Stimulated activated CD8-positive, alpha-beta memory T cell treated with anti-CD3 and anti-CD28 coated beads, Interleukin-7, amount 100 ng/mL, for 24 hours (primary cell): ENCODE measurements around the gene PITHD1.
A peak's percentile ranks its signal among the peaks of the same experiment; 100 is the strongest.
"Not testable (repeated sequence)": the region's sequence is repeated elsewhere in the genome, so short reads cannot be mapped to it uniquely, and the experiment has no call there.

Source experiments
- DNase-seq: peaks from one replicate; pipeline ENCODE4 v3.0.0-alpha.2; 2020; ENCODE audit warnings: low read depth

The PITHD1 gene

DNA sequence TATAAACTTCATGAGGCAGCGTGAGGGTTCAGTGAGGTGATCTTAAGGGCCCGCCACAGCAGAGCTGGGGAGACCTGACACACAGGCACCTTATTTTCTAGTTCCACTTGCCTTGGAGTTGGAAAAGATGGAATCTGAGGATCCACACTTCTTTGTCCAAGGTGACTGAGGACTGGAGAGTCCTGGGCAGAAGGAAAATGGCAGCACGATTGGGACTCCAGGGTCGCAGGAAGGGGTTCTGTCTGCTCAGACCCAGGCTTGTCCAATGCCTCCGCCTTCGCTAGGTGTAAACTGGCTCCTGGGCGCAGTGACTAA is 21.0 kb downstream of the PITHD1 start:
- DNase-seq: no peak

DNA sequence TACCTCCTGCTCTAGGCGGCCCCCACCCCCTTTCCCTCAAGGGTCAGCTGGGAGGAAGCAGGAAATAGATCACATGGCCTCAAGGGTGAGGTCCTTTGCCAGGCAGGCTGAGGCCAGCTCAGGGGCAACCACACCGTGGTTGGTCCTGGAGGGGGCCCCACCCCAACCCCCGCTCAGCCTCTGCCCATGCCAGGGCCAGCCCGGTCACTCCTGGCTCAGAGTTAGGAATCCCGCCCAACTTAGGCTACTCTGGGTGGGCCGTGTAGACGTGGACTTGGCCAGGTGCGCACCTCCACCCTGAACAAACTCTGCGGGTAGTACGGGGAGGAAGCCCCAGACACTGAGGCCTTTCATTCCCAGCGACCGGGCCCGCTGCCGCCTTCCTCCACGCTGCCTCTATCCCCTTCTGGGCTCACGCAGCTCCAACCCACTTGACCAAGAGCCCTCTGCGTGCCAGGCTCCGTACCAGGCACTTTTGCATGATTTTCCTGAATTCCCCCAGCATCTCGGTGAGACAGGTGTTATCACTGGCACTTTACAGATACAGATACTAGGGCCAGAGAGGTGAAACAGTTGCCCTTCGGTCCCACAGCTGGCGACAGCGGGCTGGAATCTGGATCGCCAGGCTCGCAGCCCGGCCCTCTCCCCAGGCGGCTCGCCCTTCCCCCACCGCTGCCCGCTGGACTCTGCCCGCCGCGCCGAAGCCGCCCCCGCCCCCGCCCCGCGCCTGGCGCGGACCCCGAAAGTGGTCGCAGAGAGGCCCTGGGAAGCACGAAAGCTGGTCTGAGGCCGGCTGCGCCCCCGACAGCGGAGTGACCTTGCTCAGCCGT is 21.6 kb downstream of the PITHD1 start:
- DNase-seq: no peak

DNA sequence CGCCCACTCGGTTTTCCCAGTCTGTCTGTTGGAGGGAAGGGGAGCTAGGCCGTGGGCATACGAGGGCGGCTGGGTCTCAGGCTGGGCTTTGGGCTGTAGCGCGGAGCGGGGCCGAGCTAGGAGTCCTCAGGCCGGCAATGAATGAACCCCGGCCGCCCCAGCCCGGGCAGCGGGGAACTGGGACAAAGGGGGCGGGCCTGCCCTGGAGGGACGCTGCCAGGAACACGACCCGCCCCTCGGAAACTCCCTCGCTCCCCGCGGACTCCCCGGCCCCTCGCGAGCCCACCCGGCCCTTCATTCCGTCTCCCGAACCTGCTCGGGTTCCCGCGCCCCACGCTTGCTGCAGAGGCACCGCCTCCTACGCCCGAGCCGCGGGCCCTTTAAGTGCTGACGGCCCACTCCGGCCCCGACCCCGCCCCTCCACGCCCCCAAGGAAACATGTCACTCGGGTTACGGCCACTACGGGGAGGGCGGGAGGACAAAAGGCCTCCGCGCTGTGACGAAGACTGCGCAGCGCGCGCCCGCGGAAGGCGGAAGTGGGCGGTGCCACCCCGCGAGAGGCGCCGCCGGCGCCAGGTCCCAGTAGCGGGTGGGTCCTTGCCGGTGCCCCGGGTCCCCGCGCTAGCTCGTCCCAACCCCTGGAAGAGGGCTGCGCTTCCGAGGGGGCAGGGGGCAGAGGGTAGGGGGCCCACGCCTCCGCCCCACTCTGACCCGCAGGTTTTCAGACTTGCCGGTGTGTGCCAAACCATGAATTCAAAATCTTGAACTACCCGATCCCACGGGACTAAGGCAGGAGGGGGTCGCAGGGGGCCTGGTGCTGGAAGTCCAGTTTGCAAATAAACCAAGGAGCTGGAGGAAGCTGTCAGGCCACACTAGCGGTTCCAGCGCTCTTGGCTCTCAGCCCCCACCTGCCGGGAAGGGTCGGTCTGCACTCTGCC is 22.5 kb downstream of the PITHD1 start, which contains the start of gene GALE:
Gene GALE, minus strand, starts transcription at position 355 of the 938 bp plus-strand sequence. CDS start 1,747 bp downstream, outside the sequence.
- peak; percentile 98 for DNase-seq

DNA sequence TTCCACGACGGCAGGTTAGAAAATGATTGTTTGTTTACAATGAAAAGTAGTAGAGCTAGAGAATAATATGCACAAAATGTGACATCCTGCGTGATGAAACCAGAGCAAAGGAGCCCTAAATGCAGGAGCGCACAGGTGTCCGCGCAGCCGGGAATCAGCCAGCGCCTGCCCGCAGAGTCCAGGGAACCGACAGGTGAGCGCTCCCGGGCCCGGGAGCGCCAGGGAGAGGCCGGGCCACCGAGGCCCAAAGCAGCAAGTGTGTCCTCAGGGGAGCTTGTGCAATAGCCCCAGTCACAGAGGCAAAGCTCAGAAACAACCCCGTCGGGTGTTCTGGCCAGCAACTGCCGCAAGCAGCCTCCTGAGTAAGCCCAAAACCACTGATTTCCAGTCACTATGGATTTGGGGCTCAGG is 23.1 kb downstream of the PITHD1 start:
- DNase-seq: no peak

DNA sequence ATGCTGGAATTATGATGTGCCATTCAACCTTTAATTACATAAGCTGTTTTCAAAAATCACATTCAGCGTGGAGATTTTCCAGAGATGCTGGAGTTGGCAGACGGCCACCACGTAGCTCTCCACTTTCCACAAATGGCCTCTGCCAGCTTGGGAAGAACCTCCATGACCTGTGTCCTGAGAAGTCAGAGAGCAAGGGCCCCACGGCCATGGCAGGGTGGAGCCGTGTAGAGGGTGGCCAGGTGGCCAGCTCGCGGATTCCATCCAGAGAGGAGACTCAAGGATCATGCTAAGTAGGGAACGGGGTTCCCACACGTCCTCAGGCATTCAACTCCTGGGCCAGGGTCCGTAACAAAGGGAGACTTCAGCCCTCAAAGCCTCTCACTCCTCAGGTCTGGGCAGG is 23.7 kb downstream of the PITHD1 start:
- no peak for DNase-seq

DNA sequence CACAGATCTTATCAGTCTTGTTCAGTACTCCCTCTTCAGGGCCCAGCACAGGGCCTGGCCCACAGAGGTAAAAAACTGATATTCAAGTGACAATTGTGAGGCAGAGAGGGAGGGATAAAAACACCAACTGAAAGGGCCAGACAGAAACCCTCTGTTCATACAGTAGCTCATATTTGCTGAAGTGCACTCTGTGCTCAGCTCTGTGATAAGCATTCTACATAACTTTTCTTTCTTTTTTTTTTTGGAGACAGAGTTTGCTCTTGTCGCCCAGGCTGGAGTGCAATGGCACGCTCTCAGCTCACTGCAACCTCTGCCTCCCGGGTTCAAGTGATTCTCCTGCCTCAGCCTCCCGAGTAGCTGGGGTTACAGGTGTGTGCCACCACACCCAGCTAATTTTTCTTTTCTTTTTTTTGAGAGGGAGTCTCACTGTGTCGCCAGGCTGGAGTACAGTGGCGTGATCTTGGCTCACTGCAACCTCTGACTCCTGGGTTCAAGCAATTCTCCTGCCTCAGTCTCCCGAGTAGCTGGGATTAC is 24.7 kb downstream of the PITHD1 start:
- not testable (repeated sequence) for DNase-seq

DNA sequence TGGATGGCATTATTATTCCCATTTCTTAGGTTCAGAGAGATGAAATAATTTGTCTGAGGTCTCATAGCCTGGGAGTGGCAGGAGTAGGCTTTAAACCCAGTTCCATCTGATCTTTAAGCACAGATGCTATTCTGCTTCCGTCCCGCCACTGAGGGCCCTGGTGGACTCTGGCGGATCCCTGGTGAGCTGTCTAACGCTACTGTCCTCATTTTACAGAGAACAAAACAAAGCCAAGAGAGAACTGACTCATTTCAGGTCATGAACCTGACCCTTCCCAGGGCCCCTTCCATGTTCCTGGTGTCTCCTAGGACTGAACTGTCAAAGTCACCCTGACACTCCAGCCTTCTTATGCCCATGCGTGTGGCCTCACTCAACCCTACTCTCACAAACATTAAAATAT is 25.5 kb downstream of the PITHD1 start:
- no peak for DNase-seq

DNA sequence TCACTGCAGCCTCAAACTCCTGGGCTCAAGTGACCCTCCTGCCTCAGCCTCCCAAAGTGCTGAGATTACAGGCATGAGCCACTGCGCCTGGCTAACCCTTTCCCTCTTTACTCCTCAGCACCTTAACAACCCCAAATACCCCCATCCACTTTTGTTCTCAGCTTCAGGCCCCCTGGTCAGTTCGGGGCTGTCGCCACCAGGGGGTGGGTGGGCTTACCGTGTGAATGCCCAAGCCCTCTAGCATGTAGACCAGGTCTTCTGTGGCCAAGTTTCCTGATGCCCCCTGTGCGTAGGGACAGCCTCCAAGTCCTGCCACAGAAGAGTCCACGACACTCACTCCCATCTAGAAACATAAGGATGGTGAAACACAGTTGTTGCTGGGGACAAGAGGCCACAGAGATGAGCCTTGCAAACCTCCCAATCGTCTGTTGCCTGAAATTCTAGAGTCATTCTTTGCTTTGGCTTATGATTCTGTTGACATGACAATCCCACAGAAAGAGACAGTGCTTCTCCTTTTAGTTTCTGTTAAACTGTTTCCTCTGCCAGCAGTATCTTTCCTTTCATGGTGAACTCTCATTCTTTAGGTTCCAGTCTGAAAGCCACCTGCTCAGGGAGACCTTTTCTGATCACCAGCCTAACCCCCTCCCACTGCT is 26.1 kb downstream of the PITHD1 start:
- DNase-seq: no peak

DNA sequence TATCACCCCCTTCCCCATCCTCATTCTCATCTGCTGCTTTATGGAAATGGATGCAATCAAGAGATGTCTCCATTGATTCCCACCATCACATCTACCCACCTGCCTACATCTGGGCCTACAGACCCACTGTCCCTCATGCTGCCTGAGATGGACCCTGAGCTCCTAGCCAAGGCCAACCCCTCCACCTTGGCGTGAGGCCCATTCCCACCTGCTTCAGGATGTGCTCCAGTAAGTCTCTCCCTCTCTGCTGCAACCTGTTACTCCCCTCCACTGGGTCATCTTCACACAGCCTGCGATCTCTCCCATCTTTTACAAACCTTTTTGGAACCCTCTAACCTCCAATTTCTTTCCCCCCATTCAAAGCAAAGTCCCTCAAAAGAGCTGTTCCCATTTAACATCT is 26.8 kb downstream of the PITHD1 start:
- no peak for DNase-seq

DNA sequence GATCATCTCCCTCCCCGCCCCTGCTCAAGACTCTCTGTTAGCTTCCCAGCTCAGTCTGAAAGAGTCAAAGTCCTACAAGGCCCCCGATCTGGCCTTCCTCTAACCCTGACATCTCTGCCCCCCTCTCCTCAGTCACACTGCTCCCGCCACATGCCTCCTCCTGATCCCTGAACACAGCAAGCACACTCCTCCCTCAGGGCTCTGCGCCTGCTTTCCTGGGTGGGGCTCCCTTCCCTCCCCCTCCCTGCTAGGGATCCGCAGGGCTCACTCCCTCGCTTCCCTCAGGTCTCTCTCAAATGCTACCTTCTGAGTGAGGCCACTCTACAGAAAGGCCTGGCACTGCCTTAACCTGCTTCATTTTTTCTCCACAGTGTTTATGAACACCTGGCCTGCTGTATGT is 28.1 kb downstream of the PITHD1 start:
- DNase-seq: no peak

DNA sequence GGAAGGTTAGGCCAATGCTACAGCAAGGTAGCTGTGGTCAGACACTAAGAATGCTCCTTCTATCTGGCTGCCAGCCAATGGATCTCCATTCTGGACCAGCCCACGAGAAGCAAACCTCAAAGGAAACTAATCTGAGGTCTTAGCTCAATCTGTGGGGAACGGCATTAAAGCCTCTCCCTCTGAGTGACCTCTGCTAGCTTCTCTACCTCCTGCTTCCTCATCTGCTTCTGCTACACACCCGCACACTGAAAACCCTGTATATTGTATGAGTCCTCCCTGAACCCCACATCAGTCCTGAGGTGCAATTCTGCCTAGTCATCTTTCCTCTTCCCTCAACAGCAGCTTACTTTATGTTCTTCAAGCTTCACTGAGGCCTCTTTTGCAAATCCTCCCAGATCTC is 29.2 kb downstream of the PITHD1 start:
- no peak for DNase-seq

DNA sequence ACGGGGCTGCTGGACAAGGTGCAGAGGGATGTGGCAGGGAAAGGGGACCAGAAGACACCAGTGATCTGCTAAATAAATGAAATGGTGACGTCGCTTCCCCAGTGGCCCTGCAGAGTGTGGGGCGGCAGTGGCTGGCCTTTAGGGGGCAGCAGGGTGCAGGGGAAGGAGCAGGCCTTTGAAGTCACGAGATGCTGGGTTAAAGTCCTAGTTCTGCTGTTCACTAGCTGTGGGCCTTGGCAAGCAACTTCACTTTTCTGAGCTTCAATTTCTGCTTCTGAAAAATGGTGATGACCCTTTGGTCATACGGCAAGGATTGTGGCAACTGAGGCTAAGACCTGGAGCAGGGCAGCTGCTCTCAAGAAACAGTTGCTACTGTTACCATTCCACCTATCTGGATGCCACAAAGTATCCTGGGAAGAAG is 31.5 kb downstream of the PITHD1 start:
- DNase-seq: peak; percentile 62

DNA sequence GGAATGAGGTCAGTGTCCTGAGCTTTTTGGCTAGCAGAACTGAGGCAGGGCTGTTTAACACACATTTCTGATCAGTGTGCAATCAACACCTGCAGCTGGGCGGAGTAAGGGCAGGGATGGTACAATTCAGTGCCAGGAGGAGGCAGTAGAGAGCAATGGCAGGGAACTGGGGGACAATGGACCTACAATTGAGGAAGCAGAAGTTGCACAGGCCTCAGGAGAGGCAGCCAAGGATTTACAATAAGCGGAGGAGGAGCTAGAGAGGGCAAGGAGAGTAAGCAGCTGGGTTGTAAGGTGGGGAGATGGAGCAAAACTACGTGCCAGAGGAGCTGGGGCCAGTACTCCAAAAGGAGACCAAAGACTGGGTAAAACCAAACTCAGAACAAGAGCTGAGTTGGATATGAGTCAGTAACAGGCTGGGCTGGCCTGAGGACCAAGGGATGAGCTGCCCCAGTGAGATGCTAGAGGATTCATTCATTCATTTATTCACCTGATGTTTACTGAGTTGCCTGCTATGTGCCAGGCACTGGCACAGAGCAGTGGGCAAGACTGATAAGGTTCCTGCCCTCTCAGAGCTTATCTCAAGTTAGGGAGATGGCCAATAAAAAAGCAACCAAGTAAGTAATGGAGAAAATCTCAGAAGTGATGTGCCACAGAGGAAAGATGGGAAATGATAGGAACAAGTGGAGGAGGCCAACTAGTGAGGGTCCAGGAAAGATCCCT is 32.8 kb downstream of the PITHD1 start:
- DNase-seq: no peak

DNA sequence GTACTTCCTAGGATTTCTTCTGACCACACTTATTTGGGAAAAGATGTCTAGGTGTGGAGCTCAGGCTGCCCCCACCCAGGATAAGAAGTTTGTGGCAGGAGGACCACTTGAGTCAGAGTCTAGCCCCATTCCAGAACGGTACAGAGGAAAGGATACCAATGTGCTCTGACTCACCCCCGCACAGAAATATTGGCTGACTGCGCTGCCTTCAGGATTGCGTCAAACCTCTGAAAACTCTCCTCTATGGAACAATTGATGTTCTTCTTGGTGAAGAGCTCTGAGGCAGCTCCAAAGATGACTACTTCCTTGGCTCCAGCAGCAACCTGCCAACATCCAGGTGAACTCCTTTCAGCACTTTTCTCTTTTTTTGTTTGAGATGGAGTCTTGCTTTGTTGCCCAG is 35.8 kb downstream of the PITHD1 start:
- no peak for DNase-seq

DNA sequence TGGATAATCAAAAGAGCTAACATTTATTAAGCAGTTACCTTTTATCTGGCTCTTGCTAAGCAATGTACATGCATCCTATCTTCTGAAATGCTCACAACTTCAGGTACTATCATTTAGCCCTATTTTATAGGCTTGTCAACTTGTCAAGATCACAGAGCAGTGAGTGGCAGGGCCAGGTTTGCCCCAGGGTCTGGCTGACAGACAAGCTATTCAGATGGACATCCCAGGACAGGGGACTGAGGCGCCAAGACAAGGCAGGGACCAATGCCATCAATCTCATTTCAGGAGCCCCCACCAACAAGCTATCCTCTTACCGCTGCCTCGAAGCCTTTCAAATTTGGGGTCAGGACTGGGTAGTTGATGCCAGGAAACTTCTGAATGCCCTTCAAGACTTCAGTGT is 38.1 kb downstream of the PITHD1 start:
- DNase-seq: no peak

DNA sequence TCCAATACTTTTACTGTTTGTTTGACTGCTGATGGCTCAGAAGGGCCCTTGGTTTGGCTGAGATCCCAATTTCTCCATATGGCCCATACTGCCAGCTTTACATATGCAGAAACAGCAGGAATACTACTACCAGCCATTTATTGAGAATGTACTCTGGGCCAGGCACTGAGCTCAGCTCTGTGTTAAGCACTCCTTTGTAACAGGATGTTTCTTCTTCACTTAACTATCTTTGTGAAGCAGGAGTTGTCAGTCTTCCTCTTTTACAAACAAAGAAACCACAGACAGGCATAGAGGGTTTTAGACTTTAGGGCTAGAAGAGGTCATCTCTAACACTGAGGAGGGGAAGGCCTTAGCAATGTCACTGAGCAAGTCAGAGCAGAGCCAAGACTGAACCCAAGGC is 38.7 kb downstream of the PITHD1 start:
- DNase-seq: no peak

DNA sequence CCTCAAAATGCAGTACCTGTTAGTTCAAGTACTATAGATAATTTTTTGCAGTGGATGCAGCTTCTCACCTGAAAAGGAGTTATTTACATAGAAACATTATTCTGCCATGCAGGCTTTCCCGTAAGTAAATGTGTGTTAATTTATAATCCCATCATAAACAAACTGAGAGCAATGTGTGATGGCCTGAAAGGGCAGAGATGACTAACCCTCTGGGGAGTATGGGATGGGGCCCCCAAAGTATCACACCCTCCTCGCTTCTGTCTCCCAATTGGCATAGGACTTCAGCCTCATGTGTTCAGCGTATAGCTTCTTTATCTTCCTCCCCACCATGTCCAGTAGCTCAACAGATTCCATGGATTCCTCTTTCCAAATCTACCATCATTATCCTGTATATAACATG is 39.4 kb downstream of the PITHD1 start:
- no peak for DNase-seq

DNA sequence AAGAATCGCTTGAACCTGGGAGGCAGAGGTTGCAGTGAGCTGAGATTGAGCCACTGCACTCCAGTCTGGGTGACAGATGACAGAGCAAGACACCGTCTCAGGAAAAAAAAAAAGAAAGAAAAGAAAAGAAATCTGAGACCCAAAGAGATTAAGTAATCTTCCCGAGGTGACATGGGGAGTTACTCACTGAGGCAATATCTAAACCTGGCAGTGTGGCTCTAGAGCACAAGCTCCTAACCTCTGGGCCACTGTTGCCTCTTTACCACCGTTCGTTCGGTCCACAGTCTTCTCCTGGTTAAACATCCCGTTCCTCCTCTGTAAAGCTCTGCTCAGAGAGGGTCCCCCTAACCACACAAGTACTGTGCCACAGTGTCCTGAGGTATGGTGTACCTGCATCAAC is 45.5 kb downstream of the PITHD1 start:
- no peak for DNase-seq

DNA sequence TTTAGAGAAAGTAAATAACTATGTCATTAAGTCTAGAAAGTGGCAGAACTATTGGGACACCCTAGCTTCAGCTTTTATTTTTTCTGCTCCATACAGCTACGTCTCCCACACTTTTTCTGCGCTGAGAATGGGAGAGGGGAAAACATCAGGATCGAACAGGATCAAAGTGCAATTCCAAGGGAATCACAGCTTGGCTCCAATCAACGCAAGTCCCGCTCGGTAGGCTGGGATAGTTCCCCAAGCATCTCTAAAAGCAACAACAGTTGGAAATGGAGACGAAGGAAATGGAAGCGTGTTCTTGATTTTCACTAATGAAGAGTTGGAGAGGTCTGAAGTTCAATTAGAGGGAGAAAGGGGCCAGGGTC is 46.5 kb downstream of the PITHD1 start:
- no peak for DNase-seq

DNA sequence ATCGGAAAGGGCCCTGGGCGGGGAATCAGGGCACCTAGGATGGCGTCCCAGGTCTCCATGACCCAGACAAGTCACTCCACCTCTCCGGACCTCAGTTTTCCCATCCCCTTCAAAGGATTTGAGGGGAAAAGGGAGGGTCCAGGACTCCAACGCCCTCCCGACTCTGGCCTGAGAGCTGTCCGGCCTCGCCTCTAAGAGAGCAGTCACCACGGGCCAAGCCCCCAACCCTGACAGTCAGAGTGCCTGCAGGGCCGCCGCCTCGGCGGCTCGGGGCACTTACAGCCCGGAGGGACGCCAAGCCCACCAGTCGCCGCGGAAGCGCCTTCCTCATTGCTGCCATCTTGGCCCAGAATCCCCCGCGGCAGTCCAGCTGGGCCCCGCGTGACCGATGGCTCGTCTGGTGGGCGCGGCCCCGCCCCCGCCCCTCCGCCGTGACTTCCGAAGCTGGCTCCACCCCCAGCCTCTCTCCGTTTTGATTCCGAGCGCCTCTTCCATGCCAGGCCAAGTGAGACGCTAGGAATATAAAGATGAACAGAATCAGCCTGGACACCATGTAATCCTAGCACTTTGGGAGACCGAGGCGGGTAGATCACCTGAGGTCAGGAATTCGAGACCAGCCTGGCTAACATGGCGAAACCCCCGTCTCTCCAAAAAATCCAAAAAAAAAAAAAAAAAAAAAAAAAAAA is 47.0 kb downstream of the PITHD1 start, which contains the start of gene HMGCL:
Gene HMGCL, minus strand, starts transcription at position 354 of the 686 bp plus-strand sequence. Its CDS starts 14 bp downstream, at position 340.
- DNase-seq: peak; percentile 70
